GM19468 (cell line): ENCODE measurements around the gene ZFPM1.
"Not testable (repeated sequence)": the region's sequence is repeated elsewhere in the genome, so short reads cannot be mapped to it uniquely, and the experiment has no call there.

Experiments
- ATAC-seq: cut with Tn5 transposase; IDR thresholded peaks from one replicate; pipeline ENCODE4 v1.9.1; 2021; ENCODE audit warnings: mild to moderate bottlenecking, moderate library complexity, moderate number of reproducible peaks; ENCODE audit not compliant: unreplicated experiment; ENCODE audit errors: extremely low read depth

Gene ZFPM1

GRCh38 chr16:88476817-88477397 lies 23.8 kb downstream of the ZFPM1 start:
- no peak for ATAC-seq

GRCh38 chr16:88477631-88478519 lies 24.8 kb downstream of the ZFPM1 start:
- no peak for ATAC-seq

- no peak for ATAC-seq
Measured at GRCh38 chr16:88478889-88479792, 26.1 kb downstream of the ZFPM1 start.

- ATAC-seq: no peak
Measured at GRCh38 chr16:88479793-88480760, 27.0 kb downstream of the ZFPM1 start.

GRCh38 chr16:88480829-88481228 lies 27.7 kb downstream of the ZFPM1 start:
- ATAC-seq: no peak

GRCh38 chr16:88481851-88482250 lies 28.8 kb downstream of the ZFPM1 start:
- no peak for ATAC-seq

- no peak for ATAC-seq
Measured at GRCh38 chr16:88482630-88483391, 29.7 kb downstream of the ZFPM1 start.

GRCh38 chr16:88483392-88483641 lies 30.2 kb downstream of the ZFPM1 start:
- no peak for ATAC-seq

- no peak for ATAC-seq
Measured at GRCh38 chr16:88484505-88485365, 31.7 kb downstream of the ZFPM1 start.

- not testable (repeated sequence) for ATAC-seq
Measured at GRCh38 chr16:88485366-88485741, 32.3 kb downstream of the ZFPM1 start.

- ATAC-seq: no peak
Measured at GRCh38 chr16:88486398-88487123, 33.5 kb downstream of the ZFPM1 start.

- ATAC-seq: no peak
Measured at GRCh38 chr16:88487124-88487432, 34.0 kb downstream of the ZFPM1 start.

GRCh38 chr16:88487920-88488851 lies 35.1 kb downstream of the ZFPM1 start:
- ATAC-seq: no peak

- ATAC-seq: no peak
Measured at GRCh38 chr16:88489163-88489741, 36.2 kb downstream of the ZFPM1 start.

GRCh38 chr16:88491001-88491559 lies 38.0 kb downstream of the ZFPM1 start:
- ATAC-seq: no peak
